Neural progenitor cell (in vitro differentiated cells): ENCODE measurements around the gene SMIM1. TPM values are rescaled to one million over a fixed set of nuclear protein-coding genes. Genes with fewer than 3 reads are reported as not detected.
A peak's percentile ranks its signal among the peaks of the same experiment; 100 is the strongest.
"Not testable (repeated sequence)": the region's sequence is repeated elsewhere in the genome, so short reads cannot be mapped to it uniquely, and the experiment has no call there.

ENCODE experiments used
- DNase-seq: peaks from one replicate; pipeline ENCODE4 v3.0.0-alpha.2; 2016; ENCODE audit warnings: low spot score
- H2AFZ ChIP-seq: fragments of 200-600 bp; sonication (generic); replicated peaks from 2 replicates; pipeline ENCODE4 v1.6.1; 2016; ENCODE audit warnings: antibody characterized with exemption
- H3F3A ChIP-seq: fragments of 200-600 bp; sonication (generic); 2 replicates; pipeline ENCODE4 v1.6.1; 2016; ENCODE audit warnings: antibody characterized with exemption, low read depth
- H3K27ac ChIP-seq: fragments of 200-600 bp; sonication (generic); 2 replicates; pipeline ENCODE4 v1.5.1; 2016; ENCODE audit warnings: mild to moderate bottlenecking
- H3K27me3 ChIP-seq: fragments of 200-600 bp; sonication (generic); 2 replicates; pipeline ENCODE4 v1.6.1; 2016; ENCODE audit warnings: mild to moderate bottlenecking, moderate library complexity
- H3K36me3 ChIP-seq: fragments of 200-600 bp; sonication (generic); 2 replicates; pipeline ENCODE4 v1.5.1; 2016
- H3K4me1 ChIP-seq: fragments of 200-600 bp; sonication (generic); 2 replicates; pipeline ENCODE4 v1.6.1; 2016; ENCODE audit warnings: mixed run types
- H3K4me2 ChIP-seq: fragments of 200-600 bp; sonication (generic); 2 replicates; pipeline ENCODE4 v1.6.1; 2016
- H3K4me3 ChIP-seq: fragments of 200-600 bp; sonication (generic); 2 replicates; pipeline ENCODE4 v1.5.1; 2016
- H3K79me2 ChIP-seq: fragments of 200-600 bp; sonication (generic); 2 replicates; pipeline ENCODE4 v1.6.1; 2016; ENCODE audit warnings: low read depth
- H3K9ac ChIP-seq: fragments of 200-600 bp; sonication (generic); 2 replicates; pipeline ENCODE4 v1.6.1; 2016
- H3K9me3 ChIP-seq: fragments of 200-600 bp; sonication (generic); 2 replicates; pipeline ENCODE4 v1.5.1; 2016; ENCODE audit warnings: low read depth
- H4K20me1 ChIP-seq: fragments of 200-600 bp; sonication (generic); 2 replicates; pipeline ENCODE4 v1.6.1; 2016; ENCODE audit warnings: low read depth
- H3K27ac Mint-ChIP-seq: 3 replicates; pipeline ENCODE4 v1.8.0; 2021; ENCODE audit warnings: mixed read lengths
- H3K27me3 Mint-ChIP-seq: 2 replicates; pipeline ENCODE4 v1.8.0; 2022; ENCODE audit warnings: low read depth, mild to moderate bottlenecking, inconsistent platforms, moderate library complexity, mixed read lengths; ENCODE audit not compliant: insufficient read depth
- H3K36me3 Mint-ChIP-seq: 3 replicates; pipeline ENCODE4 v1.8.0; 2021; ENCODE audit warnings: mixed read lengths
- H3K4me1 Mint-ChIP-seq: 3 replicates; pipeline ENCODE4 v1.8.0; 2021; ENCODE audit warnings: mixed read lengths
- H3K4me3 Mint-ChIP-seq: 3 replicates; pipeline ENCODE4 v1.8.0; 2021; ENCODE audit warnings: mild to moderate bottlenecking, moderate library complexity, mixed read lengths
- H3K9me3 Mint-ChIP-seq: 3 replicates; pipeline ENCODE4 v1.8.0; 2020; ENCODE audit warnings: mixed read lengths
- EZH2 ChIP-seq: fragments of 200-600 bp; sonication (generic); IDR thresholded peaks from 2 replicates; pipeline ENCODE4 v1.6.1; 2017; ENCODE audit warnings: antibody characterized with exemption, mild to moderate bottlenecking, moderate library complexity
- EZH2phosphoT487 ChIP-seq: fragments of 200-600 bp; sonication (generic); IDR thresholded peaks from 2 replicates; pipeline ENCODE4 v1.6.1; 2017; ENCODE audit warnings: antibody characterized with exemption
- total RNA-seq: library from RNA; depleted of rRNA; stranded (reverse); fragments of >200 nt; gene quantifications from 2 replicates; pipeline ENCODE4 v1.2.3, GENCODE V29; 2015; ENCODE audit warnings: low replicate concordance
- TF ChIP-seq, protein P1 (sequence below): fragments of 200-600 bp; sonication (generic); IDR thresholded peaks from 2 replicates; pipeline ENCODE4 v1.5.1; 2017; ENCODE audit warnings: antibody characterized with exemption, mild to moderate bottlenecking

SMIM1 gene
- total RNA-seq, 1 donor from 2014 or later: not detected

GRCh38 chr1:3799976-3800685 is 27.6 kb downstream of the SMIM1 start:
- Histone ChIP-seq H4K20me1 (peaks cover 8% of the 10 kb centered on the region), H3K27me3 (peaks cover 4% of the 10 kb centered on the region), H3K79me2 (peaks cover 8% of the 10 kb centered on the region), H3K4me3 (no peak overlapping the region), H3K9ac (no peak overlapping the region), H3K4me2 (no peak overlapping the region), H2AFZ (no peak overlapping the region), H3K4me1 (peaks cover 3% of the 10 kb centered on the region), H3F3A (no peaks in the 10 kb centered on the region), H3K9me3 (no peaks in the 10 kb centered on the region), H3K27ac (no peak overlapping the region), H3K36me3 (no peaks in the 10 kb centered on the region)
- TF ChIP-seq EZH2phosphoT487: no peak
- TF ChIP-seq EZH2: no peak
- TF ChIP-seq, protein P1, sequence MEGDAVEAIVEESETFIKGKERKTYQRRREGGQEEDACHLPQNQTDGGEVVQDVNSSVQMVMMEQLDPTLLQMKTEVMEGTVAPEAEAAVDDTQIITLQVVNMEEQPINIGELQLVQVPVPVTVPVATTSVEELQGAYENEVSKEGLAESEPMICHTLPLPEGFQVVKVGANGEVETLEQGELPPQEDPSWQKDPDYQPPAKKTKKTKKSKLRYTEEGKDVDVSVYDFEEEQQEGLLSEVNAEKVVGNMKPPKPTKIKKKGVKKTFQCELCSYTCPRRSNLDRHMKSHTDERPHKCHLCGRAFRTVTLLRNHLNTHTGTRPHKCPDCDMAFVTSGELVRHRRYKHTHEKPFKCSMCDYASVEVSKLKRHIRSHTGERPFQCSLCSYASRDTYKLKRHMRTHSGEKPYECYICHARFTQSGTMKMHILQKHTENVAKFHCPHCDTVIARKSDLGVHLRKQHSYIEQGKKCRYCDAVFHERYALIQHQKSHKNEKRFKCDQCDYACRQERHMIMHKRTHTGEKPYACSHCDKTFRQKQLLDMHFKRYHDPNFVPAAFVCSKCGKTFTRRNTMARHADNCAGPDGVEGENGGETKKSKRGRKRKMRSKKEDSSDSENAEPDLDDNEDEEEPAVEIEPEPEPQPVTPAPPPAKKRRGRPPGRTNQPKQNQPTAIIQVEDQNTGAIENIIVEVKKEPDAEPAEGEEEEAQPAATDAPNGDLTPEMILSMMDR: no peak
- Mint-ChIP-seq H3K4me3 (peak overlapping the region; percentile 64), H3K27ac (no peak overlapping the region), H3K27me3 (peaks cover 8% of the 10 kb centered on the region), H3K4me1 (peaks cover 21% of the 10 kb centered on the region), H3K36me3 (no peaks in the 10 kb centered on the region), H3K9me3 (peaks cover 18% of the 10 kb centered on the region)
- DNase-seq: no peak

DNA sequence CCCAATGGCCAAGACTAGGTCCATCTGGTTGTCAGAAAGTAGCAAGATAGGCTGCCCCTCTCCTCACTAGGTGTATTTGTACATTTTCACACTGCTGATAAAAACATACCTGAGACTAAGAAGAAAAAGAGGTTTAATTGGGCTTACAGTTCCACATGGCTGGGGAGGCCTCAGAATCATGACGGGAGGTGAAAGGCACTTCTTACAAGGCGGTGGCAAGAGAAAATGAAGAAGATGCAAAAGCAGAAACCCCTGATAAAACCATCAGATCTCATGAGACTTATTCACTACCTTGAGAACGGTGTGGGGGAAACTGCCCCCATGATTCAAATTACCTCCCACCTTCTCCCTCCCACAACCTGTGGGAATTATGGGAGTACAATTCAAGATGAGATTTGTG is 28.2 kb downstream of the SMIM1 start:
- not testable (repeated sequence) for H3K4me3 Mint-ChIP-seq

GRCh38 chr1:3803905-3804626 is 31.5 kb downstream of the SMIM1 start:
- Histone ChIP-seq H3K9ac (no peak overlapping the region), H3K36me3 (no peaks in the 10 kb centered on the region), H3K4me2 (no peak overlapping the region), H3K27me3 (peaks cover 4% of the 10 kb centered on the region), H3K9me3 (no peaks in the 10 kb centered on the region), H3K4me1 (no peaks in the 10 kb centered on the region), H2AFZ (no peak overlapping the region), H4K20me1 (no peaks in the 10 kb centered on the region), H3K27ac (no peak overlapping the region), H3F3A (no peaks in the 10 kb centered on the region), H3K4me3 (no peak overlapping the region), H3K79me2 (no peaks in the 10 kb centered on the region)
- TF ChIP-seq, protein P1: no peak
- TF ChIP-seq EZH2: no peak
- TF ChIP-seq EZH2phosphoT487: no peak
- no peak for DNase-seq
- Mint-ChIP-seq H3K4me3 (no peak overlapping the region), H3K27ac (no peak overlapping the region), H3K9me3 (peaks cover 38% of the 10 kb centered on the region), H3K27me3 (peaks cover 13% of the 10 kb centered on the region), H3K36me3 (no peaks in the 10 kb centered on the region), H3K4me1 (peaks cover 11% of the 10 kb centered on the region)

More for the DNA sequence above, 28.2 kb downstream of the SMIM1 start:
- H4K20me1 ChIP-seq, H3K36me3 ChIP-seq, H3K9me3 ChIP-seq, H3K36me3 Mint-ChIP-seq, H3K79me2 ChIP-seq, H3F3A ChIP-seq, H3K9ac ChIP-seq, H2AFZ ChIP-seq, H3K27ac ChIP-seq, H3K4me2 ChIP-seq, DNase-seq, H3K27me3 ChIP-seq, H3K4me3 ChIP-seq, H3K27ac Mint-ChIP-seq, H3K4me1 ChIP-seq: not testable (repeated sequence)
- peaks cover 25% of the 10 kb centered on the region for H3K9me3 Mint-ChIP-seq
- peaks cover 11% of the 10 kb centered on the region for H3K27me3 Mint-ChIP-seq
- peaks cover 20% of the 10 kb centered on the region for H3K4me1 Mint-ChIP-seq

DNA sequence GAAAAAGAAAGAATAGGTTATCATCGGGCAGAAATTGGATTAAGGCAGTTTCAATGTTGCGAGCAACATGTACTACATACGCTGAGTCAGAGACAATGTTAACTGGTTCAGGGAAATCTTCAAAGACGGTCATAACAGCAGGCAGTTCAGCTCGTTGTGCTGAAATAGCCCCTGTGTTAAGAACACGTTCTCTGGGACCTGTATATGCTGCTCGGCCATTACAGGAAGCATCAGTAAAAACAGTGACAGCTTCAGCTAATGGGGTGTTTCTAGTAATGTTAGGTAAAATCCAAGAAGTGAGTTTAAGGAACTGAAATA is 32.0 kb downstream of the SMIM1 start:
- H3K36me3 ChIP-seq, H3K4me2 ChIP-seq, H3F3A ChIP-seq, H4K20me1 ChIP-seq, H2AFZ ChIP-seq, H3K4me3 ChIP-seq, H3K36me3 Mint-ChIP-seq, H3K27me3 ChIP-seq, H3K27ac ChIP-seq, H3K4me1 ChIP-seq, H3K9me3 ChIP-seq, DNase-seq, H3K27ac Mint-ChIP-seq, H3K4me3 Mint-ChIP-seq, H3K9ac ChIP-seq, H3K79me2 ChIP-seq: not testable (repeated sequence)
- peaks cover 13% of the 10 kb centered on the region for H3K27me3 Mint-ChIP-seq
- H3K4me1 Mint-ChIP-seq: peaks cover 11% of the 10 kb centered on the region
- H3K9me3 Mint-ChIP-seq: peaks cover 36% of the 10 kb centered on the region
